ENCODE data around the gene STK17A. TPM values are rescaled to one million over a fixed set of nuclear protein-coding genes. Genes with fewer than 3 reads are reported as not detected.
"Not testable (repeated sequence)": the region's sequence is repeated elsewhere in the genome, so short reads cannot be mapped to it uniquely, and the experiment has no call there.

Gene STK17A
- total RNA-seq, 1 donor = 91.1 TPM

- H3K4me3 ChIP-seq (ENCODE audit: low read depth, low read length) = no peak overlapping the region
- peak; percentile 42 for DNase-seq (ENCODE audit: low read depth)
- TF ChIP-seq, protein P1, sequence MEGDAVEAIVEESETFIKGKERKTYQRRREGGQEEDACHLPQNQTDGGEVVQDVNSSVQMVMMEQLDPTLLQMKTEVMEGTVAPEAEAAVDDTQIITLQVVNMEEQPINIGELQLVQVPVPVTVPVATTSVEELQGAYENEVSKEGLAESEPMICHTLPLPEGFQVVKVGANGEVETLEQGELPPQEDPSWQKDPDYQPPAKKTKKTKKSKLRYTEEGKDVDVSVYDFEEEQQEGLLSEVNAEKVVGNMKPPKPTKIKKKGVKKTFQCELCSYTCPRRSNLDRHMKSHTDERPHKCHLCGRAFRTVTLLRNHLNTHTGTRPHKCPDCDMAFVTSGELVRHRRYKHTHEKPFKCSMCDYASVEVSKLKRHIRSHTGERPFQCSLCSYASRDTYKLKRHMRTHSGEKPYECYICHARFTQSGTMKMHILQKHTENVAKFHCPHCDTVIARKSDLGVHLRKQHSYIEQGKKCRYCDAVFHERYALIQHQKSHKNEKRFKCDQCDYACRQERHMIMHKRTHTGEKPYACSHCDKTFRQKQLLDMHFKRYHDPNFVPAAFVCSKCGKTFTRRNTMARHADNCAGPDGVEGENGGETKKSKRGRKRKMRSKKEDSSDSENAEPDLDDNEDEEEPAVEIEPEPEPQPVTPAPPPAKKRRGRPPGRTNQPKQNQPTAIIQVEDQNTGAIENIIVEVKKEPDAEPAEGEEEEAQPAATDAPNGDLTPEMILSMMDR (IDR thresholded peaks at IDR 0.05; ENCODE audit: insufficient read depth, low read depth, low read length) = no peak
These were observed 36.5 kb downstream of the STK17A start for GRCh38 chr7:43619213-43620012.

DNA sequence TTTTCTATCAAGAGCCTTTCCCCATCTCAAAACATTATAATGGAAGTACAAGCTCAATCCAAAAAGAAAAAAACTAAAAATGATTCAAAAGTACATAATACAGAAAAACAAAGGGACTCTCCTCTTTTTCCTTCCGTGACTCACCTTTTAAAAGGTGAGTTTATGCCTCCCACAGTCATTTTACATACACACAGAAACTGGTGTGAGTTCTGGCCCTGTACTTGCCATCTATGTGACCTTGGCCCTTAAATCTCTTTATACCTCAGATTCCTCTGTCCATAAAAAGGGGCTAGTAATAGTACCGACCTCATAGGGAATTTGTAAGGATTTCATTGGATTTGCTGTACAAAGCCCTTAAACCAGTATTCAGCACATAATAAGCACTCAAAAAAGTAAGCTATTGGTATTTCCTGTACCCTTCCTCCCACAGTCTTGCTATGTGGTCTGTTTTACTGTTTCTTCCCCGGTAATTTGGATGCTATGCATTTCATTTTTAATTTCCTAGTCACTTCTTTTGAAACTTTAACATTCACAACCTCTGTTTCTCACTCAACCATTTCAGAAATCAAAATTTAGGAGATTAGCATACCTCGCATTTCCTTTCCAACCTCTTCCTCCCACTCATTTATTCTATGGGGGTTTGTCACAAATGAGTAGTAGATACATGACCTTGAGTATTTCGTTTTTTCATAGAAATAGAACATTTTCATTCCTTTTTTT, 39.0 kb downstream of the STK17A start:
- no peak for DNase-seq (ENCODE audit: low read depth)
- H3K4me3 ChIP-seq (ENCODE audit: low read depth, low read length) = no peak overlapping the region
- TF ChIP-seq, protein P1 (IDR thresholded peaks at IDR 0.05; ENCODE audit: insufficient read depth, low read depth, low read length) = no peak

DNA sequence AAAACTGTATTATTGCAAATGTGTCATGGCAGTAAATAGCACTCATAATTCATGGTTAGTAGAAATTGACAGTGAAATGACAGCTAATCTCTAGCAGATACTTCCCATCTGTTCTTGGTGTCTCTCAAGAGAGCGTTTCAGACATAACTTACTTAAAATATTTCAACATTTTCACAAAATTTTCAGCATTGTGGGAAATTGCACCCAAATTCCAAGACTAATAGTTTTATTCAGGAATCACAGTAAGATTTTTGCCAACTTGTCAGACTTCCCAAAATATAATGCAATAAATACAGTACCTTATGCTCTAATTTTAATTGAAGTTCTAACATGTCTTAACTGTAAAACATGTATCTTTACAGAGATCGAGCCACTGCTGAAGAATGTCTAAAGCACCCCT, 41.2 kb downstream of the STK17A start:
- H3K4me3 ChIP-seq (ENCODE audit: low read depth, low read length) = no peak overlapping the region
- TF ChIP-seq, protein P1 (IDR thresholded peaks at IDR 0.05; ENCODE audit: insufficient read depth, low read depth, low read length) = no peak
- DNase-seq (ENCODE audit: low read depth) = no peak

DNA sequence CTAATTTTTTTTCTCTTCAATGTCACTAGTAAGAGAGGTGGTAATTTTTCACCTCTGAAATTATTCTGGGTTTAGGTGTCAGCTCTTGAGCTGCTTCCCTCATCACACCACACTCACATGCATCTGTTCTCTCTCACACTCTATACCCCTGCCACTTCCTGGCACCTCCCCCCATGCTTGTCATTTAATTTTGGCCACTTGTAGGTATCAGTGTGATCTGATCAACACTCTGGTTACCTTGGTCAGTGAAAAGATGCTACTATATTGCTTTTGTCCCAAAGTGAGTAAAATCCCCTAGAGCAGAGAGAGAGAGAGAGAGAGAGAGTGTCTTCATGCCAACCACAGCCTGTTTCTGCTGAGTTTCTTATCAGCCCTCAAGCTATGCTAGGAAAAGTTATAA, 42.5 kb downstream of the STK17A start:
- no peak overlapping the region for H3K4me3 ChIP-seq (ENCODE audit: low read depth, low read length)
- DNase-seq (ENCODE audit: low read depth) = no peak
- TF ChIP-seq, protein P1 (IDR thresholded peaks at IDR 0.05; ENCODE audit: insufficient read depth, low read depth, low read length) = no peak

DNA sequence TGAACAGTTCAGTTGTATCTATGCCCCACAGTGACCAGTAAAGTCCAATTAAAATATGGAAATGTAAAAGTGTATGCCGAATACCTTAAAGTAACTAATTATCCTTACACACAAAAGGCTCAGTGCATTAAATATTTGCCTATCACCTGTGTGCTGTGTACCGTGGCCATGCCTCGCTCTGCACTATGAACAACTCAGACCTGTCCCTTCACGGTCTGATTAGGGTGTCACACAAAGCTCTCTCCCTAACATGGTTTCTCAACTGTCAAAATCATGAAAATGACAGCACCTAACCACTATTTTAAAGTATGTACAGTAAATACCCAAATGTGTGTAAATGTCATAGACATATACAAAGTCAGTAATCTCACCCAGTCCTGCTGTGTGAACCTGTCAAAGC, 43.1 kb downstream of the STK17A start:
- DNase-seq (ENCODE audit: low read depth) = no peak
- TF ChIP-seq, protein P1 (IDR thresholded peaks at IDR 0.05; ENCODE audit: insufficient read depth, low read depth, low read length) = no peak
- H3K4me3 ChIP-seq (ENCODE audit: low read depth, low read length) = no peak overlapping the region

DNA sequence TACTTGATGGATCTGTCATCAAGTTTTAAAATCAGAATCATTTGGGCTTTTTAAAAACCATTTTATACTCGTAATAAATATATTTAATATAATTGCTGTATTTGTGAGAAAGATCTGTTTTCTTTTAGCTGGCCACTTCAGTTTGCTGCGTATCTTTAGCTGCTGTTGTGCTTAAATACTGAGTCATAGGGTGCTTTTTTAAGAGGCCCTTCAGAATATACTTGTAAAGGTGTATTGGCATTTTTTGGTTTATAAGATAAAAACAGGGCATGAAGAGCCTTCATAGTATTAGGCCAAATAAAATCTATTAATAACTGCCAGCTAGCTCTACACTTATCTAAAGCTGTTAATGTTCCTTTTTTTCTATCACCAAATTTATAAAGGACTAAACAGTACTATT, 43.8 kb downstream of the STK17A start:
- DNase-seq (ENCODE audit: low read depth) = no peak
- TF ChIP-seq, protein P1 (IDR thresholded peaks at IDR 0.05; ENCODE audit: insufficient read depth, low read depth, low read length) = no peak
- H3K4me3 ChIP-seq (ENCODE audit: low read depth, low read length) = no peak overlapping the region

- DNase-seq (ENCODE audit: low read depth) = not testable (repeated sequence)
These were observed 44.9 kb downstream of the STK17A start for GRCh38 chr7:43627798-43628197.

More at GRCh38 chr7:43627798-43628197, 44.9 kb downstream of the STK17A start:
- H3K4me3 ChIP-seq (ENCODE audit: low read depth, low read length) = not testable (repeated sequence)

All from fibroblast of villous mesenchyme (primary cell).